G401 (cell line): ENCODE measurements around the gene ENAH. TPM values are rescaled to one million over a fixed set of nuclear protein-coding genes. Genes with fewer than 3 reads are reported as not detected.
A peak's percentile ranks its signal among the peaks of the same experiment; 100 is the strongest.
"Not testable (repeated sequence)": the region's sequence is repeated elsewhere in the genome, so short reads cannot be mapped to it uniquely, and the experiment has no call there.

Experiments
- DNase-seq: peaks from one replicate; pipeline ENCODE4 v3.0.0-alpha.2; 2015; ENCODE audit warnings: low spot score
- in situ Hi-C: cut with HindIII; loops from 2 replicates; pipeline ENCODE4 v1.10.0; 2016; ENCODE audit warnings: low sequenced_read_pairs, mixed read lengths
- total RNA-seq: library from RNA; depleted of rRNA; stranded (reverse); fragments of >200 nt; shearing (Covaris generic); gene quantifications from 2 replicates; pipeline ENCODE4 v1.2.3, GENCODE V29; 2014

Gene ENAH
- total RNA-seq, 1 experiment from 2014 or later, result 90.0 TPM

DNA sequence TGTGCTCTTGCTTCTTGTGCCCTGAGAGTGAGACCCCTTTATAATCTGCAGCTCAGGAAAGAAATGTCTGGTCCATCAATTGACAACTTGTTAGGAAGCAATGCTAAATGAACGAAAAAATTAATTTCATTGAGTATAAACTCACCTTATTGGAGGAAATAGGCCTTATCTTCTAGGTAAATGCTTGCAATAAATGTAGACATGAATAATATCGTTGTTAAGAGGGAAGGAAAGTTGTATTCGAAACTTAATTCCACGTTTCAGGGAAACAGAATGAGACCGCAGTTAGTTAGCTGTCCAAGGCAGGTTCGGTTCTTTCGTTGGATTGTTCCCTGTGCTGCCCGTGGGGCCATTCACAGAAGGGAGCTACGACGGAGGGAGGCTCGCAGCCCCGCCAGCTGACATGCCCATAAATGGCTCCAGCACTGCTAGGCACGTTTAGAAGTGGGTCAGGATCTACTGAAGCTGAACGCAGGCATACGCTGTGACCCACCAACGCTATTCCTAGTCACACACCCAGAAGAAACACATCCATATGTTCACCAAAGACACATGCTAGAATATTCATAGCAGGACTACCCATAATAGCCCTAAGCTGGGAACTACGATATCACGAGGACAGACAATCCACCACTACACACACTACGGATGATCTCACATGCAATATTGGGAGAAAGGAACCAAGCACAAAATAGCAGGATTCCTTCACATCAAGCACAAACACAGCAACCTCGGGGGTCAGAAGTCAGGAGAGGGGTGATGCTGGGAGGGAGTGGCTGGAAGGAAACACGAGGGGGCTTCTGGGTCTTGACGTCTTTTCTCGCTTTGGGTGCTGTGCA, 168.9 kb downstream of the ENAH start:
- no peak for DNase-seq
- in situ Hi-C loops, result no loop called here

- no peak for DNase-seq
- in situ Hi-C loops, result no loop called here
Observed at GRCh38 chr1:225482421-225482950, 170.4 kb downstream of the ENAH start.

DNA sequence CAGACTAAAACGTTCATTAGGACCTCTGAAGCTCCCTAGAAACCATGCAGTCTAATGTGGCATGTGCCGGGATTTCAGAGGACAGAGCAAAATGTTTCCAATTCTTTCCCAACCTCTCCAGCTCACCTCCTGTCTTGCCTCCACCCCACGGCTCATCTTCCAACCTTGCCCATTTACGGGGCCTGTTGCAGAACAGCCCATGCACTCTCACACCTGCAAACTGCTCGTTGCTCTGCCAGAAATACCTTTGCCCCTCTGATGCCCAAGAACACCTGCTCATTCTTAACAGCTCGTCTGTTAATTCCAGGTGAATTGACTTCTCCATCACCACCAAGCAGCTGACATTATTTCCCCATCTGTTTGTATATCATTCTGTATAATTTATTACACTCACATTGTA, 171.2 kb downstream of the ENAH start:
- in situ Hi-C loops, result no loop called here
- no peak for DNase-seq

DNA sequence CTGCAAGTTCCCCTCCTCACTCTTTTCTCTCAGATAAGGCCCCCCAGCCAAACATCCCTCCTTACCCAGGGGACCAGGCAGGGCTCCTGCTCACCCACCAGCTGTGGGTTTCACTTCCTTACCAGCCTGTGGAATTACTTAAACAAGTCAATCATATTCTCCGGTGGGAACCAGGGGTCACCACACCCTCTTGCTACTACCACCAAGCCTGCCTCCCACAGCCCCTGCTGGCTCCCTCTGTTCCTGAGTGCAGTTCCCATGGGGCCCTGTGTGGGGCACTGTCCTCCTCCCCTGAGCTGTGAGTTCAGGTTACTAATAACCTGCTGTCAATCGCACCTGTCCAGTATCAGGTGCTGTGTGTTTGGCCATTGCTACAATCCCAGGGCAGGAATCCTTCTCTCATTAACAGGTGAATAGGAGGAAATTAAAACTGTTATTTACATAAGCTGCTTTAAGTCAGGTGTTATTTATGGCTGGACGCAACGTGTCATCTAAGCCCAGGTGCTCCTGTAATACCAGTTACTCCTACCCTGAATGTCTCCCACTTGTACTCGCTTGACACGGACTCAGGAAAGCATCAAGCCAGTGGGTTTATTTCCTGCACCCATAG, 172.0 kb downstream of the ENAH start:
- no peak for DNase-seq
- in situ Hi-C loops, result no loop called here

- DNase-seq, result no peak
- in situ Hi-C loops, result no loop called here
Observed at GRCh38 chr1:225479996-225480720, 172.8 kb downstream of the ENAH start.

GRCh38 chr1:225479341-225479740, 173.6 kb downstream of the ENAH start:
- in situ Hi-C loops, result no loop called here
- no peak for DNase-seq

DNA sequence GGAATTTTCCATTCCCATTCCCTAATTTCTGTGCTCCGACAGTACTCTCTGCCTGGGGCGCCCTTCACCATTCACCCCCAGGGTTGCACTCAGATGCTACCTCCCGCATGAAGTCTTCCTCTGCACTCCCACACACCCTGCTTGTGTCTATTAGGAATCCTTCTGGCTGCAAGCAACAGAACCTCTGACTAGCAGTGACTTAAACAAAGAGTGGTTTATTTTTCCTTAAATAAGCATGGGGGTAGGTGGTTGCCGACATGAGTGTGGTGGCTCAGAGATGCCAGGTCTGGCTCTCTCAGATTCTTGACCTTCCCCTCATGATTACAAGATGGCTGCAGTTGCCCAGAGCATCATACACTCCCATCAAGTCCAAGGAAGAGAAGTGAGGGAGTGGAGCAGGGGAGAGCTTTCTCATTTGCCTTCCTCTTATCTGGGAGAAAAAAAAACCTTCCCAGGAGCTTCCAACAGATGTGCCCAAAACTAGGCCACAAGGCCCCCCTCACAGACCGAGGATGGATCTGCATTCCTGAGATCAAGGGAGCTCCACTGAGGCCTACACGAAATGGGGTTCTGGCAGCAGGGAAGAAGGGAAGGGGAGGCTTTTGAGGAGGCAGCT, 175.5 kb downstream of the ENAH start:
- DNase-seq, result no peak
- in situ Hi-C loops, result no loop called here

GRCh38 chr1:225476538-225476988, 176.4 kb downstream of the ENAH start:
- DNase-seq, result no peak
- in situ Hi-C loops, result no loop called here

DNA sequence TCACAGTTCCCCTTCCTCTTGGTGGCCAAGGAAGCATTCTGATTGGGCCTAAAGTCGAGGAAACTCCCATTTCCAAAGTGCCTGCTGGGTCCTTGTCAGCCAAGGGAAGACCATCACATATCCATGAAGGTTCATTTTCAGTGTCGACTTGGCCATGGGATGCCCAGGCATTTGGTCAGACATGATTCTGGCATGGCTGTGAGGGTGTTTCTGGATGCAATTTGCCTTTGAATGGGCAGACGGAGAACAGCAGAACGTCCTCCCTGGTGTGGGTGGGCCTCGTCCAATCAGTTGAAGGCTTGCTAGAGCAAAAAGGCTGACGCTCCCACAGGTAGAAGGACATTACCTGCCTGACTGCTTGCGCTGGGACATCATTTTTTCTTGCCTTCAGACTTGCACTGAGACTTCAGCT, 176.8 kb downstream of the ENAH start:
- in situ Hi-C loops, result no loop called here
- no peak for DNase-seq

GRCh38 chr1:225474986-225475820, 177.7 kb downstream of the ENAH start:
- in situ Hi-C loops, result no loop called here
- DNase-seq, result peak; percentile 44

DNA sequence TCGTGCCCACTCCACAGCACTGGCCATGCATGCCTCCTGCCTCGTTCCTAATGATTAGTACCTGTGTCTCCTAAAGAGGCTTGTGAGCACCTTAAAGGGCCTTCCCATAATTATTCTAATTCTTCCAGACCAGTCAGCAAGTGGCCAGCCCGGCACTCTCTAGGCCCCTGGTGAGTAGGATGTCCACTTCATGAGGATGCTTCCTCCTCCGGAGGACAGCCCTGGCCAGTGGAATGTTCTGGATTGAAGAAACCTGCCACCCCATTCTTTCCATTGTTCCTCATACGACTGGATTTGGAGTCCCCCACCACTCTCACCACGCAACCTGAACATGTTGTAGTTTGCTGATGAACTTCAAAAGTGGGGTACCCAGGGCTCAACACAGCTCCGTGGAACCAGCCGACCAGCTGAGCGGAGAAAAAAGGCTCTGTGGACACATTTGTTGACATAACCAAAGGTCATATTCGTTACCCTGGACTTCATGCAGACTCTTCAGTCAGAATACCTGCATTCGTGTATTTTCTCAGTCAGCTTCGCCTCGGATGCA, 178.4 kb downstream of the ENAH start:
- in situ Hi-C loops, result no loop called here
- no peak for DNase-seq

GRCh38 chr1:225473676-225474438, 179.1 kb downstream of the ENAH start:
- in situ Hi-C loops, DNase-seq: not testable (repeated sequence)

- DNase-seq, in situ Hi-C loops: not testable (repeated sequence)
Observed at GRCh38 chr1:225473266-225473665, 179.7 kb downstream of the ENAH start.

- in situ Hi-C loops, result no loop called here
- DNase-seq, result no peak
Observed at GRCh38 chr1:225471453-225472301, 181.2 kb downstream of the ENAH start.

DNA sequence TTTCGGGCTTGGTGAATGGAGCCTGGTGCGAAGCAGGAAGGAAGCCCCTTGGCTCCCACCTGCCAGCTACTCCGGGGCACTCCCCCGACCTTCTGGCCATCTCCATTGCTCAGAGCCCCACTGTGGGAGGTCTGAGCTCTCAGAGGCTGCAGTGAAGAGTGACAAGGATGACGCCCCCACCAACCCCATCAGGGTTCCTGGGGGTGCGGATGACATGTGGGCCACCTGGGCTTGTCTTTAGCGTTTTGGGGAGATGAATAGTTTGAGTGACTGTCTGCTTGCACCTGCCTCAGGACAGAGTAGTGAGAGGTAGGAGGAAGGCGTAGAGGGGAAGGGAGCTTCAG, 181.8 kb downstream of the ENAH start:
- in situ Hi-C loops, result no loop called here
- no peak for DNase-seq

GRCh38 chr1:225470211-225471108, 182.5 kb downstream of the ENAH start:
- DNase-seq, result no peak
- in situ Hi-C loops, result no loop called here
